ENCODE measurements around the gene IQGAP3.

IQGAP3 gene

DNA sequence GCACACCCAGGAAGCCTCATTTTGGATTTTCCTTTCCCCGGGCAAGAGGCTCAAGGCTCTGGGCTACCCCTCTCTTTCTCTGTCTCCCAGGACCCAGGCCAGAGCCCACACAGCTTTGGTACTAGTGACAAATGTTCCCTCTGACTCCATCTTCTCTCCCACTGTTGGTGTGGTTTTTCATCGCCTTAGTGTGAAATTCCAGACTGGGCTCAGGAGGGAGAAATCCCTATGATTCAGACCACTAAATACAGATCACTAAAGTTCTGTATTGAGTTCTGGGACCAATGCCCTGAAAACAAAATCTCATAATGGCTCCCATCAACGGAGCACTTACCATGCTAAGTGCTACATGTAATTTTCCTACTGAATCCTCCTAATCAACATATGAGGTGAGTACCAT lies 26.1 kb downstream of the IQGAP3 start:
- DNase-seq, result no peak

GRCh38 chr1:156544592-156545102 lies 27.7 kb downstream of the IQGAP3 start:
- peak in 13 of 58 donors; percentile 2 to 37 (median 18) for DNase-seq

DNA sequence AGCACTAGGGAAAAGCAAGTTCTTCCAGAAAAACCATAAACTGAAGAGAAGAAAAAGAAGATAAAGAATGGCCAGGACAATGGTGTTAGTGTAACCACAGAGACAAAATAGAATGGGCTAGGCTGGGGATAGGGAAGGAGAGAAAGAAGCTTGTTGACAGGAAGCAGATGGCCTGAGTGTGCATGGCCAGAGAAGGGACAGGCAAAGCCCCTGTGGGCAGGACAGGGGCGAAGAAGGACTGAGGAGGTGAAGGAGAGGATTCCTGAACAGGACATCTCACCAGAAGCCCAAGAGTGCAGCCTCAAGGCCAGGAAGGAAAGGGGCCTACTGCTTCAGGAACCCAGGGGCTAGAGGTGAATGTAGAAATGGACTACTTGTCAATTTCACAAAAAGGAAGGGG lies 29.3 kb downstream of the IQGAP3 start:
- no peak for DNase-seq

DNA sequence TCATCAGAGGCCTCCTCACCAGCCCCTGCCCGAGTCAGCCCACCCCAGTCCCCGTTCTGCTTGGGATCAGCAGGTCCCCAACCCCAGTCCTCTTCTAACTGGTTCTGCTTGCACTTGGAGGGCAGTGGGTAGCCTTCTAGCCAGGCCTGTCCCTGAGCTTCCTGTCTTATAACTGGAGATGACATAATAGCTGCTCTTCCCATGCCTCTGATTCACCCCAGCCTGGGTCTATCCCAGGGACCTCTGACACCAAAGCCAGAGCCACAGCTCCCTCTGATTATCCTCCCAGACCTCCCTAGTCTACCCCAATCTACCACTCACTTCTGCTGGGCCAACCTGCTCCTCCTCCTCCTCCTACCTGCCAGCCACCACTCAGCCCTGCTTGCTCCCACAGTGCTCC lies 31.4 kb downstream of the IQGAP3 start:
- no peak for DNase-seq

GRCh38 chr1:156539818-156540355 lies 32.5 kb downstream of the IQGAP3 start:
- no peak for DNase-seq

DNA sequence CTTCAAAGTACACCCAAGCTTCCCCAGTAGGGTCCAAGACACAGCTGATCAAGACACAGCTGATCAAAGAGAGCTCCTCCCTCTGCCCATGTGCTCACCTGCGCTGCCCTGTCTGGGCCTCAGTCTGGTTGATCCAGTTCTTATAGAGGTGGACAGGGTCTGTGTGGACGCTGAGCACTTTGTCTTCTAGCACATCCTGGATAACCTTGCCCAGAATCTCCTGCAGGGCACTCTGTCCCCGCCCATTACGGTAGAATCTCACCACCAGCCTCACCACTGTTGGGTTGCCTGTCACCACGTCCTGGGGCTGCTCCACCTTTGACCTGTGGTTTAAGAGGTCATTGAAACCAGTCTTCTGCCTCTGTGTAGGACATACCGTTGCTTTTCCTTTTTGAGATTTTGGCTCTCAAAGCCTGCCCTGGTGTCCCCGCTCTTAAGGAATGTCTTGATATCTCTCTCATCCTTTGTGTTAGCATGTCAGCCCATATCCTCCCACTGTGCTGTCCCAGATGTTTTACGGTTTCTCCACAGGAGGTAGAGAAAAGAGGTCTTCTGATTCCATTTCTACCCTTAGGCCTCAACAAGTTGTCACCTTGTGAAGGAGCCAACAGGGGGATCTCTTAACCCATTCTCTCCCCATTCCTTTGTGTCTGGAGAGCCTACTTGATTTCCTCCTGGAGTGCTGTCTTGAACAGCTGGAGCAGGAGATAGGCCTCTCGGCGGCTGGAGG lies 33.5 kb downstream of the IQGAP3 start:
- no peak for DNase-seq

GRCh38 chr1:156537027-156537426 lies 35.3 kb downstream of the IQGAP3 start:
- DNase-seq, result no peak

GRCh38 chr1:156534424-156535060 lies 37.8 kb downstream of the IQGAP3 start:
- DNase-seq, result no peak

- DNase-seq, result no peak
Observed at GRCh38 chr1:156533568-156534220, 38.7 kb downstream of the IQGAP3 start.

DNA sequence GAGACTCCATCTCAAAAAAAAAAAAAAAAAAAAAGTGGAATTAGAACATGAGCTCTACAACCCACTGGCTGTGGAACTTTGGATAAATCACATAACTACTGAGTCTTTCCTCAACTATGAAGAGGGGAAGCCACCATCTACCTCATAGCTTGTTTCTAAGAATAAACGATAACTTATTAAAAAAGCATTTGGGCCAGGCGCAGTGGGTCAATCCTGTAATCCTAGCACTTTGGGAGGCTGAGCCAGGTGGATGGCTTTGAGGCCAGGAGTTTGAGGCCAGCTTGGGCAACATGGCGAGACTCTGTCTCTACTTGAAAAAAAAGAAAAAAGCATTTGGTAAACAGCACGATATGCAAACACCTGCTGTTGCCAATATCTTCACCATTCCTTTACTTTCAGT lies 40.0 kb downstream of the IQGAP3 start:
- no peak for DNase-seq

DNA sequence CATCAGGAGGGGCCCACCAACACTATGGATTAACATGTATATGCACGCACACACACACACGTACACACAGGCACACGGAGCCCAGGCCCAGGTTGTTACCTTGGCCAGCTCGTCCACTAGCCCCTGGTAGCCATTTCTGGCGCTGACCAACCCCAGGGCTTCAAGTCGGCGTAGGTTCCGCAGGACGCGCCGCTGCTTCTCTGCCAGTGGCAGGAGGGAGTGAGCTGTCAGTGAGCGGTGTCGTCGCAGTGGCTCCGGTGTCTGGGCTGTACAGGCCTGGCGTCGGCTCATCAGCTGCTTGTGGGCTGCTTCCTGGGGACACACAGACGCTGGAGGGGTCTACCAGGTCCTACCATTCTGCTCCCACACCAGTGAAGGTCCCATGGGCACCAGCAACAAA lies 42.4 kb downstream of the IQGAP3 start:
- no peak for DNase-seq

DNA sequence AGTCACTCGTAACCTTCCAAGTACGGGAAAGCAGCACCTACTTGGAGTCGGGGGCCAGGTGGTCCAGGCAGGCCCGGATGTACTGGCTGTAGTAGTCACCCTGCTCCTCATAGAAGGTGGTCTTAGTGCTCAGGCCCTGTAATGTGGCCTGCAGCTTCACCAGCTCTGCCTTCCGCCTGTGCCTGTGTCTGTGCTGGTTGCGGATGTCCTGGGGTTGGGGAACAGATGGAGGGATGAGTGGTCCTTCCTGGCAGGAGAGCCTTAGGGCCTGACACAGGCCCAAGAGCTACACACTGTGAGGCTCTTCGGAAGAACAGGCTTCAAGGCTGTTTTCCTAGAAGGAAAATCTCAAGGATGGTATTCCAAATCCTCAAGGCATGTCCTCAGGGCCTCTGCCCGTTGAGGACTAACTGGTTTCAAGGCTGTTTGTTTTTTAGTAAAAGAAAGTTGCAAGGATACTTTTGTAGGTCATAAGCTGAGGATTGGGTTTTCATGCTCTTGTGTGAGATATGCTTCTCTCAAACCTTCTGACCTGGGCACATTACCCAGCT lies 43.4 kb downstream of the IQGAP3 start:
- DNase-seq, result no peak

GRCh38 chr1:156528231-156528630 lies 44.1 kb downstream of the IQGAP3 start:
- DNase-seq, result no peak

DNA sequence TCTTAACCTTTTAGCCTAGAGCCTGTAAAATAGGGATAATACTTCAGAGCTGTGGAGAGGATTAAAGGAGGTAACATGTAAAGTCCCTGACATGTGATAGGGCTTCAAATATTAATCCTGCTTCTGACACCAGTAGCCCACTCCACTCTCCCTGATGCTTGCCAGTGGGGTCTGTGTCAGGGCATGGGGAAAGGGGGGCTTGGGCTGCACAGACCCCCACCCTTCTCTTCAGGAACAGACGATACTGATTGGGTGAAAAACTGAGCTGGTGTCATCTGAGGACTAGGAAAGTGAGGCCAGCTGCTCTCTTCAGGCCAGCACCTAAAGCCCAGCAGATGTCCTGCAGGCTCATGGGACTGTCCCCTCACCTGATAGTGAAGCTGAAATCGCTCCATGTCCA lies 44.8 kb downstream of the IQGAP3 start:
- no peak for DNase-seq

- no peak for DNase-seq
Observed at GRCh38 chr1:156525856-156526489, 46.4 kb downstream of the IQGAP3 start.

GRCh38 chr1:156525071-156525501 lies 47.3 kb downstream of the IQGAP3 start:
- DNase-seq, result no peak

DNA sequence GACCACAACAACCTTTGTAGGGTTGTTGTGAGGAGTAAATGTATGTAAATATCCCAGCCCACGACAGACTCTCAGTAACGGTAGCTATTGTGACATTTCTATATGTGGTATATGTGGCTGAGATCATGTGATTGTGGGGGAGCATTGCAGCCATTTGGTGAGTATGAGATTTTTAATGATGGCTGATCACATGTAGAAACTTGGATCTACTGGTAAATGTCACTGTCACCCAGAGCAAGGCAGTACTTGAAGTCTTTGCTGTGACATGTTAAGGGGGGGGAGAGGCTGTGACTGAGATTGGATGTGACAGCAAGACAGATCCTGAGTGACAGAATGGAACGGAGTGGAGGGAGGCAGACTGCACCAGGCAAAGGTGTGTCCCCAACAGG lies 47.9 kb downstream of the IQGAP3 start:
- DNase-seq, result no peak

DNA sequence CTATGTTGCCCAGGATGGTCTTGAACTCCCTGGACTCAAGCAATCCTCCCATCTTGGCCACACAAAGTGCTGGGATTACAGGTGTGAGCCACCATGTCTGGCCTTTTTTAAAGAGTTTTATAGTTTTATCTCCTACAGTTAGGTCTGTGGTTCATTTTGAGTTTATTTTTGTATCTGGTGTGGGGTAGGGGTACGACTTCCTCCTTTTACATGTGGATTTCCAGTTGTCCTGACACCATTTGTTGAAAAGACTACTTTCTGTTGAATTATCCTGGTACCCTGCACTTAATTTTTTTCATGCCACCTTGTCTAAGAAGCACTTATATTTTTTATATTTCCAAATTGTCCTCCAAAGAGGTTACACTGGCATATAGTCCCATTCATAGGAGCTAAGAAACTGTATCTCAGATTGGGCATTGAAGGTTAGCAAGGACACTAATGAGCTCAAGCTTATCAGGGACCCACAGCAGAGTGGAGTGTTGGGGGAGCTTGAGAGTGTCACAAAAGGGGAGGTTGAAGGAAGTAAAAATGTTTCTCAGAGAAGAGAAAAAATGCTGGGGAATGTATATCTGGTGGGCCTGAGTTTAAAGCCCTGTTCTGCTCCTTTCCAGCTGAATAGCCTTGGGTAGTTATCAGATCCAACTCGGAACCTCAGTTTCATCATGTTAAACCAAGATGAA lies 48.4 kb downstream of the IQGAP3 start:
- no peak for DNase-seq

DNA sequence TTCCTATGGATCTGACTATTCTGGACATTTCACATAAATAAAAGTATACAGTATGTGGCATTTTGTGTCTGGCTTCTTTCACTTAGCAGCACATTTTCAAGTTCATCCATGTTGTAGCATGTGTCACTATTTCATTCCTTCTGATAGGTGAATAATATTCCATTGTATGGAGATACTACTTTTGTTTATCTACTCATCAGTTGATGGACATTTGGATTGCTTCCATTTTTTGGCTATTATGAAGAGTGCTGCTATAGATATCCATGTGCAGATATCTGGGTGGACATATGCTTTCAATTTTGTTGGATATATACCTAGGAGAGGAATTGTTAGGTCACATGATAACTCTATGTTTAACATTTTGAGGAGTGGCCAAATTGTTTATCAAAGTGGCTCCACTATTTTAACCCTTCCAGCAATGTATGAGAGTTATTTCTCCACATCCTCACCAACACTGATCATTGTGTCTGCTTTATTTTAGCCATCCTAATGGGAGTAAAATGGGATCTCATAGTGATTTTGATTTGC lies 49.9 kb downstream of the IQGAP3 start:
- no peak for DNase-seq

DNA sequence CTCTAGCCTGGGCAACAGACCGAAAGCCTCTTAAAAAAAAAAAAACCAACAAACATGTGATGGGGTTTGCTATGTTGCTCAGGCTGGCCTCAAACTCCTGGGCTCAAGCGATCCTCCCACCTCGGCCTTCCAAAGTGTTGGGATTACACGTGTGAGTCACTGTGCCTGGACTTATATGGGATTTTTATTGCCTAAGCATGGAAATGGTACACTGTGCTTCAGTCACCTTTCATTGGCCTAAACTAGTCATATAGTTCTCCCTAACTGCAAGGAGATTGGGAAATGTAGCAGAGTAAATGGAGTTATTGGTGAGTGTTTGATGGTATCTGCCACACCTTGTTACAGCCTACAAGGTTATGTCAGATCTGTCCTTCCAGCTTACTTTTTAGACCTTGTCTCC lies 54.6 kb downstream of the IQGAP3 start:
- no peak for DNase-seq

GRCh38 chr1:156516821-156517220 lies 55.5 kb downstream of the IQGAP3 start:
- DNase-seq, result no peak

Data from anterior cingulate cortex (tissue), 58 donors.